HEK293 (cell line): ENCODE measurements around the gene CPNE4.

Experiments
- CTCF ChIA-PET: fragments of 350-600 bp; formaldehyde crosslinking; extraction: SDS; loops from one replicate; lab custom pipeline; 2021; ENCODE audit warnings: antibody characterized with exemption; lab: Yijun Ruan, JAX
- POLR2A ChIA-PET: fragments of 300-600 bp; formaldehyde crosslinking; extraction: SDS; loops from one replicate; lab custom pipeline; 2020; ENCODE audit warnings: antibody characterized with exemption, inconsistent platforms; lab: Yijun Ruan, JAX
- H3K27ac ChIP-seq: fragments of 200-500 bp; sonication (Bioruptor generic); 2 replicates; pipeline ENCODE4 v1.5.1; 2014; ENCODE audit warnings: low read depth, low read length, control low read depth, inconsistent platforms; ENCODE audit errors: extremely low read depth
- H3K36me3 ChIP-seq, 2 experiments: fragments of 200-500 bp in 1 of 2; sonication (Bioruptor generic) in 1 of 2; 1 replicate in 1 of 2; 2 replicates in 1 of 2; pipeline ENCODE4 v1.5.1; 2014 to 2017; ENCODE audit warnings: inconsistent platforms in 2 of 2, low read length in 2 of 2; ENCODE audit not compliant: control insufficient read depth in 2 of 2, insufficient read depth in 1 of 2
- H3K4me1 ChIP-seq: fragments of 200-500 bp; sonication (Bioruptor generic); 2 replicates; pipeline ENCODE4 v1.5.1; 2014; ENCODE audit warnings: mild to moderate bottlenecking, low read length, inconsistent platforms; ENCODE audit not compliant: control insufficient read depth, insufficient read depth
- H3K4me3 ChIP-seq: 2 replicates; pipeline ENCODE4 v1.5.1; 2011; ENCODE audit warnings: low read depth, mild to moderate bottlenecking, control low read depth, low read length, moderate library complexity
- H3K9me3 ChIP-seq: fragments of 200-500 bp; sonication (Bioruptor generic); 2 replicates; pipeline ENCODE4 v1.5.1; 2014; ENCODE audit warnings: low read depth, low read length, inconsistent platforms; ENCODE audit not compliant: control insufficient read depth, insufficient read depth
- AEBP2 ChIP-seq: fragments of 450-650 bp; formaldehyde crosslinking; IDR thresholded peaks from 2 replicates; pipeline ENCODE4 v1.5.1; 2016; ENCODE audit warnings: missing biosample characterization, missing genetic modification characterization, borderline replicate concordance
- CTCF ChIP-seq: fragments of 450-650 bp; formaldehyde crosslinking; IDR thresholded peaks from 2 replicates; pipeline ENCODE4 v1.5.1; 2016; ENCODE audit warnings: missing biosample characterization, missing genetic modification characterization
- EGR2 ChIP-seq: fragments of 450-650 bp; formaldehyde crosslinking; IDR thresholded peaks from 2 replicates; pipeline ENCODE4 v1.5.1; 2016; ENCODE audit warnings: low read depth, missing biosample characterization, missing genetic modification characterization
- ELK4 ChIP-seq: IDR thresholded peaks from 2 replicates; pipeline ENCODE4 v1.6.1; 2011; ENCODE audit warnings: mild to moderate bottlenecking, low read depth, low read length, borderline replicate concordance
- GLIS1 ChIP-seq: fragments of 450-650 bp; formaldehyde crosslinking; IDR thresholded peaks from 2 replicates; pipeline ENCODE4 v1.5.1; 2016; ENCODE audit warnings: missing biosample characterization, missing genetic modification characterization
- KLF17 ChIP-seq: fragments of 450-650 bp; formaldehyde crosslinking; IDR thresholded peaks from 2 replicates; pipeline ENCODE4 v1.5.1; 2016; ENCODE audit warnings: missing biosample characterization, missing genetic modification characterization
- OSR2 ChIP-seq: fragments of 450-650 bp; formaldehyde crosslinking; IDR thresholded peaks from 2 replicates; pipeline ENCODE4 v1.5.1; 2016; ENCODE audit warnings: missing biosample characterization, missing genetic modification characterization
- REPIN1 ChIP-seq: fragments of 450-650 bp; formaldehyde crosslinking; IDR thresholded peaks from 2 replicates; pipeline ENCODE4 v1.5.1; 2017; ENCODE audit warnings: missing biosample characterization, missing genetic modification characterization, low read depth
- SCRT2 ChIP-seq: fragments of 450-650 bp; formaldehyde crosslinking; IDR thresholded peaks from 2 replicates; pipeline ENCODE4 v1.5.1; 2016; ENCODE audit warnings: missing biosample characterization, missing genetic modification characterization
- SETDB1 ChIP-seq: IDR thresholded peaks from one replicate; pipeline ENCODE4 v1.6.1; 2017; ENCODE audit warnings: mild to moderate bottlenecking, low read length, moderate library complexity, mixed read lengths; ENCODE audit not compliant: insufficient read length
- SP7 ChIP-seq: fragments of 450-650 bp; formaldehyde crosslinking; IDR thresholded peaks from 2 replicates; pipeline ENCODE4 v1.5.1; 2016; ENCODE audit warnings: missing biosample characterization, missing genetic modification characterization
- YY1 ChIP-seq: fragments of 450-650 bp; formaldehyde crosslinking; IDR thresholded peaks from 2 replicates; pipeline ENCODE4 v1.5.1; 2018; ENCODE audit warnings: missing biosample characterization, missing genetic modification characterization
- ZBTB21 ChIP-seq: fragments of 450-650 bp; formaldehyde crosslinking; IDR thresholded peaks from 2 replicates; pipeline ENCODE4 v1.5.1; 2017; ENCODE audit warnings: missing biosample characterization, missing genetic modification characterization
- ZBTB8A ChIP-seq: fragments of 450-650 bp; formaldehyde crosslinking; IDR thresholded peaks from 2 replicates; pipeline ENCODE4 v1.5.1; 2016; ENCODE audit warnings: missing biosample characterization, missing genetic modification characterization
- ZFHX2 ChIP-seq: fragments of 450-650 bp; formaldehyde crosslinking; conservative IDR thresholded peaks from 2 replicates; pipeline ENCODE4 v1.5.1; 2016; ENCODE audit warnings: missing biosample characterization, missing genetic modification characterization
- ZFP69B ChIP-seq: fragments of 450-650 bp; formaldehyde crosslinking; IDR thresholded peaks from 2 replicates; pipeline ENCODE4 v1.5.1; 2016; ENCODE audit warnings: missing biosample characterization, missing genetic modification characterization
- ZNF221 ChIP-seq: fragments of 450-650 bp; formaldehyde crosslinking; IDR thresholded peaks from 2 replicates; pipeline ENCODE4 v1.5.1; 2017; ENCODE audit warnings: missing biosample characterization, missing genetic modification characterization, borderline replicate concordance
- ZNF239 ChIP-seq: fragments of 450-650 bp; formaldehyde crosslinking; IDR thresholded peaks from 2 replicates; pipeline ENCODE4 v1.5.1; 2016; ENCODE audit warnings: missing biosample characterization, missing genetic modification characterization
- ZNF335 ChIP-seq: fragments of 450-650 bp; formaldehyde crosslinking; conservative IDR thresholded peaks from 2 replicates; pipeline ENCODE4 v1.5.1; 2016; ENCODE audit warnings: missing biosample characterization, missing genetic modification characterization
- ZNF416 ChIP-seq: fragments of 450-650 bp; formaldehyde crosslinking; IDR thresholded peaks from 2 replicates; pipeline ENCODE4 v1.5.1; 2016; ENCODE audit warnings: missing biosample characterization, missing genetic modification characterization
- ZNF510 ChIP-seq: fragments of 450-650 bp; formaldehyde crosslinking; IDR thresholded peaks from 2 replicates; pipeline ENCODE4 v1.5.1; 2018; ENCODE audit warnings: mild to moderate bottlenecking, missing genetic modification characterization, missing biosample characterization; ENCODE audit not compliant: insufficient replicate concordance
- ZNF549 ChIP-seq: fragments of 450-650 bp; IDR thresholded peaks from 2 replicates; pipeline ENCODE4 v1.5.1; 2018; ENCODE audit warnings: missing biosample characterization, missing genetic modification characterization, mild to moderate bottlenecking, inconsistent platforms, moderate library complexity
- ZNF654 ChIP-seq: fragments of 450-650 bp; formaldehyde crosslinking; IDR thresholded peaks from 2 replicates; pipeline ENCODE4 v1.5.1; 2016; ENCODE audit warnings: low read depth, missing biosample characterization, missing genetic modification characterization
- ZNF701 ChIP-seq: fragments of 450-650 bp; formaldehyde crosslinking; IDR thresholded peaks from 2 replicates; pipeline ENCODE4 v1.5.1; 2016; ENCODE audit warnings: missing biosample characterization, missing genetic modification characterization
- ZNF707 ChIP-seq: fragments of 450-650 bp; formaldehyde crosslinking; IDR thresholded peaks from 2 replicates; pipeline ENCODE4 v1.5.1; 2016; ENCODE audit warnings: missing biosample characterization, missing genetic modification characterization
- ZNF791 ChIP-seq: fragments of 450-650 bp; formaldehyde crosslinking; IDR thresholded peaks from 2 replicates; pipeline ENCODE4 v1.5.1; 2016; ENCODE audit warnings: missing biosample characterization, missing genetic modification characterization
- ZNF792 ChIP-seq: fragments of 450-650 bp; formaldehyde crosslinking; IDR thresholded peaks from 2 replicates; pipeline ENCODE4 v1.5.1; 2016; ENCODE audit warnings: missing biosample characterization, missing genetic modification characterization
- ZNF830 ChIP-seq: fragments of 450-650 bp; IDR thresholded peaks from 2 replicates; pipeline ENCODE4 v1.5.0; 2018; ENCODE audit warnings: missing biosample characterization, missing genetic modification characterization, low read depth, mild to moderate bottlenecking, moderate library complexity
- ZXDB ChIP-seq: fragments of 450-650 bp; formaldehyde crosslinking; IDR thresholded peaks from 2 replicates; pipeline ENCODE4 v1.5.1; 2016; ENCODE audit warnings: missing biosample characterization, missing genetic modification characterization

The CPNE4 gene

GRCh38 chr3:131981323-131981722 is 53.5 kb downstream of the CPNE4 start:
- Histone ChIP-seq H3K27ac (no peak overlapping the region), H3K4me1 (no peaks in the 10 kb centered on the region), H3K9me3 (no peaks in the 10 kb centered on the region), H3K4me3 (no peak overlapping the region), H3K36me3 (no peaks in the 10 kb centered on the region)
- ChIA-PET CTCF (interaction anchor here (0.7 to 0.8 kb wide), 3 partner anchors 10 to 413 kb away, joined by 3 to 6 read pairs (median 4); no protein-coding TSS in a partner anchor), POLR2A (no interaction called here)
- TF ChIP-seq ZNF549 (no peak), REPIN1 (tag by site-specific recombination) (no peak), ZNF239 (no peak), EGR2 (tag by site-specific recombination) (peak; percentile 63), AEBP2 (tag by site-specific recombination) (no peak), ZNF791 (tag by site-specific recombination) (no peak), ZBTB8A (tag by site-specific recombination) (no peak), ZNF510 (tag by site-specific recombination) (no peak), ZNF792 (tag by site-specific recombination) (no peak), ZNF701 (no peak), ZNF654 (tag by site-specific recombination) (no peak), SETDB1 (no peak), ZFHX2 (tag by site-specific recombination) (peak; percentile 29), SP7 (tag by site-specific recombination) (no peak), ZXDB (tag by site-specific recombination) (no peak), KLF17 (tag by site-specific recombination) (no peak), ZFP69B (no peak), ZNF416 (tag by site-specific recombination) (no peak)

- H3K27ac ChIP-seq = no peak overlapping the region
- H3K36me3 ChIP-seq = no peaks in the 10 kb centered on the region
- H3K9me3 ChIP-seq = no peaks in the 10 kb centered on the region
- no peak overlapping the region for H3K4me3 ChIP-seq
- ChIA-PET POLR2A (no interaction called here), CTCF (interaction anchor here (0.7 kb wide), 1 partner anchor 74 kb away, joined by 3 read pairs; no protein-coding TSS in a partner anchor)
- H3K4me1 ChIP-seq = peaks cover 3% of the 10 kb centered on the region; the same call in 1 of the 2 replicates
- no peak for TF ChIP-seq ZNF510 (tag by site-specific recombination)
- TF ChIP-seq ZNF221 = no peak
- TF ChIP-seq SCRT2 = no peak
- peak; percentile 26; the same call in 1 of the 2 replicates for TF ChIP-seq GLIS1
- no peak for TF ChIP-seq ZNF701
- no peak for TF ChIP-seq ZNF830 (tag by site-specific recombination)
- TF ChIP-seq YY1 (tag by site-specific recombination) = no peak
- TF ChIP-seq, all 188 proteins: peak for 1
Measured at GRCh38 chr3:131976448-131976847, 58.4 kb downstream of the CPNE4 start.

GRCh38 chr3:131975047-131975446 is 59.8 kb downstream of the CPNE4 start:
- Histone ChIP-seq H3K9me3 (no peaks in the 10 kb centered on the region), H3K36me3 (no peaks in the 10 kb centered on the region), H3K4me3 (no peak overlapping the region), H3K4me1 (peaks cover 3% of the 10 kb centered on the region; the same call in 1 of the 2 replicates), H3K27ac (no peak overlapping the region)
- CTCF ChIA-PET = no interaction called here
- TF ChIP-seq CTCF (no peak), ZNF707 (tag by site-specific recombination) (no peak), ZNF335 (tag by site-specific recombination) (no peak), ZBTB21 (tag by site-specific recombination) (no peak), OSR2 (no peak), ELK4 (no peak)
- POLR2A ChIA-PET = no interaction called here
